ENCODE data around the gene EMD. TPM values are rescaled to one million over a fixed set of nuclear protein-coding genes. Genes with fewer than 3 reads are reported as not detected.

Gene EMD
- total RNA-seq, 1 donor from 2014 or later: 83.3 TPM

Other genes starting within 250 kb of the EMD start
- gene OPN1LW, start 235.1 kb upstream of the EMD start, total RNA-seq: not detected in 2 replicates
- not detected in 2 replicates for gene OPN1MW, start 196.7 kb upstream of the EMD start, total RNA-seq
- gene OPN1MW2, start 159.5 kb upstream of the EMD start, total RNA-seq: not detected in 2 replicates
- gene OPN1MW3, start 121.7 kb upstream of the EMD start, total RNA-seq: not detected in 2 replicates
- not detected in 2 replicates for gene TEX28, start 84.2 kb upstream of the EMD start, total RNA-seq
- gene TKTL1, start 83.5 kb upstream of the EMD start, total RNA-seq: 0.12 and 0.34 TPM in 2 replicates
- 854 and 873 TPM in 2 replicates for gene FLNA, start 4.7 kb upstream of the EMD start, total RNA-seq
- 2,208 and 2,261 TPM in 2 replicates for gene RPL10, start 19.1 kb downstream of the EMD start, total RNA-seq
- gene DNASE1L1, start 30.0 kb downstream of the EMD start, total RNA-seq: 12.4 and 14.5 TPM in 2 replicates
- gene TAFAZZIN, start 32.2 kb downstream of the EMD start, total RNA-seq: 65.2 and 69.2 TPM in 2 replicates
- 49.8 and 54.3 TPM in 2 replicates for gene ATP6AP1, start 49.4 kb downstream of the EMD start, total RNA-seq
- gene GDI1, start 57.9 kb downstream of the EMD start, total RNA-seq: 110 and 113 TPM in 2 replicates
- gene FAM50A, start 64.8 kb downstream of the EMD start, total RNA-seq: 84.9 and 95.4 TPM in 2 replicates
- 45.4 and 61.1 TPM in 2 replicates for gene PLXNA3, start 79.0 kb downstream of the EMD start, total RNA-seq
- 60.3 and 63.2 TPM in 2 replicates for gene LAGE3, start 100.0 kb downstream of the EMD start, total RNA-seq
- 59.2 and 63.5 TPM in 2 replicates for gene UBL4A, start 107.3 kb downstream of the EMD start, total RNA-seq
- 19.9 and 23.1 TPM in 2 replicates for gene SLC10A3, start 111.3 kb downstream of the EMD start, total RNA-seq
- 35.9 and 40.1 TPM in 2 replicates for gene FAM3A, start 136.9 kb downstream of the EMD start, total RNA-seq
- 72.4 and 74.8 TPM in 2 replicates for gene G6PD, start 167.6 kb downstream of the EMD start, total RNA-seq
- 40.7 and 41.2 TPM in 2 replicates for gene IKBKG, start 168.3 kb downstream of the EMD start, total RNA-seq
- not detected in 2 replicates for gene CTAG1A, start 205.8 kb downstream of the EMD start, total RNA-seq
- gene CTAG1B, start 240.0 kb downstream of the EMD start, total RNA-seq: not detected in 2 replicates